IPS DF 6.9 (cell line): ENCODE measurements around the gene PHOSPHO2.

ENCODE experiments used
- DNase-seq: peaks from one replicate; pipeline ENCODE4 v3.0.0-alpha.2; 2013; ENCODE audit warnings: low read depth, low spot score
- H3K27ac ChIP-seq: one replicate; pipeline ENCODE4 v1.5.1; 2013; ENCODE audit warnings: low read length, control low read depth
- H3K27me3 ChIP-seq: 2 replicates; pipeline ENCODE4 v1.6.1; 2013; ENCODE audit warnings: mild to moderate bottlenecking, low read length; ENCODE audit not compliant: control insufficient read depth, insufficient read depth
- H3K36me3 ChIP-seq: 2 replicates; pipeline ENCODE4 v1.6.1; 2013; ENCODE audit warnings: low read length; ENCODE audit not compliant: control insufficient read depth, insufficient read depth
- H3K4me1 ChIP-seq: 2 replicates; pipeline ENCODE4 v1.6.1; 2013; ENCODE audit warnings: low read length; ENCODE audit not compliant: control insufficient read depth, insufficient read depth
- H3K4me3 ChIP-seq: 2 replicates; pipeline ENCODE4 v1.5.1; 2013; ENCODE audit warnings: mild to moderate bottlenecking, low read length
- H3K9me3 ChIP-seq: 2 replicates; pipeline ENCODE4 v1.6.1; 2013; ENCODE audit warnings: low read length, inconsistent platforms; ENCODE audit not compliant: control insufficient read depth, insufficient read depth
- WGBS: extraction: QIAGEN DNeasy Blood & Tissue Kit; methylation state at CpG from one replicate; pipeline ENCODE4 v1.1.7; 2013; ENCODE audit warnings: mixed read lengths, missing lambda C conversion rate; ENCODE audit not compliant: insufficient read length, insufficient coverage; 5-methylcytosine and 5-hydroxymethylcytosine counted together

Gene PHOSPHO2

DNA sequence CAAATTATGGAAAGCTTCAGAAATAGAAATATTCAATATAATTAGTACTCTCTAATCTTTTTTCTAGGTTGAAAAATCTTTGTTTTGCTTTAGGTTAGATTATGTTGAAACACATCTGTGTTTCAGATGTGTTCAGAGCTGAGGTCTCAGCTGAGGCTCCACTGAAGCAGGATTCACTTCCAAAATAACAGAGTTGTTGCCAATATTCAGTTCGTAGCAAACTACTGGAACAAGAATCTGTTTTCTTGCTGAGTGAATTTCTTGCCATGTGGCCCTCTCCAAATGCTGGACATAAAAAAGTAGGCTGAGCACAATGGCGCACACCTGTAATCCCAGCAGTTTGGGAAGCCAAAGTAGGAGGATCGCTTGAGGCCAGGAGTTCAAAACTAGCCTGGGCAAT, 8.7 kb downstream of the PHOSPHO2 start:
- no peak for DNase-seq
- Histone ChIP-seq H3K27me3 (no peaks in the 10 kb centered on the region), H3K4me3 (no peak overlapping the region), H3K27ac (no peak overlapping the region), H3K4me1 (no peaks in the 10 kb centered on the region), H3K9me3 (no peaks in the 10 kb centered on the region), H3K36me3 (no peaks in the 10 kb centered on the region)
- no CpG with 5 or more reads among the region's 3 CpGs for WGBS

DNA sequence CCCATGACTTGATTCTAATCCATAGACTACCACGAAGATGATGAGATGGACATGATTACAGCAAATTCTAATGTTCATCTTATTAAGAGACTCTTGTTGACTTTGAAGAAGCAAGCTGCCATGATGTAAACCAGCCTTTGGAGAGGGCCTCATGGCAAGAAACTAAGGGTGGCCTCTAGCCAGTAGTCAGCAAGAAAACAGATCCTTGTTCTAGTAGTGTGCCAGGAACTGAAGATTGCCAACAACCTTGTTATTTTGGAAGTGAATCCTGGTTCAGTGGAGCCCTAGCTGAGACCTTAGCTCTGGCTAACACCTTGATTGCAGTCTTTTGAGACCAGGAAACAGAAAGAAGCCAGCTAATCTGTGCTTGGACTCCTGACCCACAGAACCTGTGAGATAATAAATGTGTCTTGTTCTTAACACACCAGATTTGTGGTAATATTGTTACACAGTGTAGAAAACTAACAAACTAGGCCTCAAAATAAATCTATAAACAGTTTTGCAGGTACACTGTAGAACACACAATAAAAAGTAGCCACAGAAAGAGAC, 10.0 kb downstream of the PHOSPHO2 start:
- Histone ChIP-seq H3K36me3 (no peaks in the 10 kb centered on the region), H3K27me3 (no peaks in the 10 kb centered on the region), H3K4me3 (no peak overlapping the region), H3K27ac (no peak overlapping the region), H3K9me3 (no peaks in the 10 kb centered on the region), H3K4me1 (no peaks in the 10 kb centered on the region)
- DNase-seq, result no peak
- no CpG with 5 or more reads among the region's 1 CpG for WGBS

DNA sequence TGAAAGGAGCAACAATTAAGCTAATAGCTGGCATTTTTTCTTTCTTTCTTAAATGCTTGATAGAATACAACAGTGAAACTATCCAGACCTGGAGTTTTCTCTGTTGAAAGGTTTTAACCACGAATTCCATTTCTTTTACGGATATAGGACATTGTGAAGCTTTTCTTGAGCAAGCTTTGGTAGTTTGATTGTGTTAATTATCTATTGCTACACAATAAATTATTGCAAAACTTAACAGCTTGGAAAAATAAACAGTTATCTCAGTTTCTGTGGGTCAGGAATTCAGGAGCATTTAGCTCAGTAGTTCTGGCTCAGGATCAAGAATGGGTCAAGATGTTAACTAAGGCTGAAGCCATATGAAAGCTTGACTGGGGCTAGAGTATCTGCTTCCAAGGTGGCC, 11.7 kb downstream of the PHOSPHO2 start:
- Histone ChIP-seq H3K36me3 (no peaks in the 10 kb centered on the region), H3K4me1 (no peaks in the 10 kb centered on the region), H3K4me3 (no peak overlapping the region), H3K27ac (no peak overlapping the region), H3K27me3 (no peaks in the 10 kb centered on the region), H3K9me3 (no peaks in the 10 kb centered on the region)
- DNase-seq, result no peak
- no CpG with 5 or more reads among the region's 2 CpGs for WGBS

DNA sequence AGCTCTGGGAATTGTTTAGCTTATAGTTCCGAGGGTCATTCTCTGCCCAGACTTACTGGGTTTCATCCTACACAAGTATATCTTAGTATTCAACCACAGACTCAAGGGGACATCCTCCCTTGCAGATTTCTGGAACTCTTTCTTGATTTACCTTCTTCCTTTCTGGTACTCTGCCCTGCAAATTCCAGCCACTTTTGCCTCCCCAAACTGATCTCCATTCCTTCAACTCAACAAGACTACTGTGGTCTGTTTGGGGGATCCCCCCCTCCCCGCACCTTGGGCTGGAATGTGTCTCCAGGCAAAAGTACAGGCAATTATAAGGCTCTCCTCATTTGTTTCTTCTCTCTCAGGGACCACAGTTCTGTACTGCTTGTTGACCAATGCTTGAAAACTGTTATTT, 13.4 kb downstream of the PHOSPHO2 start:
- Histone ChIP-seq H3K4me3 (no peak overlapping the region), H3K27ac (no peak overlapping the region), H3K27me3 (no peaks in the 10 kb centered on the region), H3K36me3 (no peaks in the 10 kb centered on the region), H3K4me1 (no peaks in the 10 kb centered on the region), H3K9me3 (no peaks in the 10 kb centered on the region)
- no CpG with 5 or more reads among the region's 2 CpGs for WGBS
- no peak for DNase-seq

DNA sequence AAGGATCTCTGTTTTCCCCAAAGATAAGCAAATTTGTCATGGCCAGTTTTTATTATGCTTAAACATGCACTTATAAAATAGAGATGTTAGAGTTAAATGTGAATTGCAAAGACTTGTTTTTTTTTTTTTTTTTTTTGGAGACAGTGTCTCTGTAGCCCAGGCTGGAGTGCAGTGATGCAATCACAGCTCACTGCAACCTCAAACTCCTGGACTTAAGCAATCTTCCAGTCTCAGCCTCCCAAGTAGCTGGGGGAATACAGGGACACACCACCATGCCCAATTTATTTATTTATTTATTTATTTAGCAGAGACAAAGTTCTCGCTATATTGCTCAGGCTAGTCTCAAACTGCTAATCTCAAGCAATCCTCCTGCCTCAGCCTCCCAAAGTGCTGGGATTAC, 15.1 kb downstream of the PHOSPHO2 start:
- no CpG with 5 or more reads among the region's 1 CpG for WGBS
- no peak for DNase-seq

GRCh38 chr2:169709981-169710380, 15.7 kb downstream of the PHOSPHO2 start:
- H3K9me3 ChIP-seq, result no peaks in the 10 kb centered on the region
- no peaks in the 10 kb centered on the region for H3K27me3 ChIP-seq
- H3K4me1 ChIP-seq, result no peaks in the 10 kb centered on the region
- no peaks in the 10 kb centered on the region for H3K36me3 ChIP-seq
- H3K4me3 ChIP-seq, result no peak overlapping the region
- H3K27ac ChIP-seq, result no peak overlapping the region
- no CpG with 5 or more reads among the region's 1 CpG for WGBS
- DNase-seq, result no peak

More for the DNA sequence above, 15.1 kb downstream of the PHOSPHO2 start:
- Histone ChIP-seq H3K27me3 (no peaks in the 10 kb centered on the region), H3K9me3 (no peaks in the 10 kb centered on the region), H3K36me3 (no peaks in the 10 kb centered on the region), H3K27ac (no peak overlapping the region), H3K4me3 (no peak overlapping the region), H3K4me1 (no peaks in the 10 kb centered on the region)

- 0 out of 2 replicates have a peak, but pooled peaks cover 1% of the 10 kb centered on the region for H3K4me1 ChIP-seq
- no peak overlapping the region for H3K4me3 ChIP-seq
- H3K27ac ChIP-seq, result no peak overlapping the region
- no peaks in the 10 kb centered on the region for H3K9me3 ChIP-seq
- no CpG with 5 or more reads among the region's 7 CpGs for WGBS
- H3K27me3 ChIP-seq, result no peaks in the 10 kb centered on the region
- DNase-seq, result no peak
- no peaks in the 10 kb centered on the region for H3K36me3 ChIP-seq
Observed at GRCh38 chr2:169711751-169712509, 17.7 kb downstream of the PHOSPHO2 start.

GRCh38 chr2:169712791-169713227, 18.5 kb downstream of the PHOSPHO2 start:
- no peak overlapping the region for H3K27ac ChIP-seq
- H3K4me3 ChIP-seq, result no peak overlapping the region
- no peaks in the 10 kb centered on the region for H3K36me3 ChIP-seq
- no CpG with 5 or more reads among the region's 9 CpGs for WGBS
- DNase-seq, result no peak
- H3K4me1 ChIP-seq, result 0 out of 2 replicates have a peak, but pooled peaks cover 1% of the 10 kb centered on the region
- no peaks in the 10 kb centered on the region for H3K9me3 ChIP-seq
- no peaks in the 10 kb centered on the region for H3K27me3 ChIP-seq

DNA sequence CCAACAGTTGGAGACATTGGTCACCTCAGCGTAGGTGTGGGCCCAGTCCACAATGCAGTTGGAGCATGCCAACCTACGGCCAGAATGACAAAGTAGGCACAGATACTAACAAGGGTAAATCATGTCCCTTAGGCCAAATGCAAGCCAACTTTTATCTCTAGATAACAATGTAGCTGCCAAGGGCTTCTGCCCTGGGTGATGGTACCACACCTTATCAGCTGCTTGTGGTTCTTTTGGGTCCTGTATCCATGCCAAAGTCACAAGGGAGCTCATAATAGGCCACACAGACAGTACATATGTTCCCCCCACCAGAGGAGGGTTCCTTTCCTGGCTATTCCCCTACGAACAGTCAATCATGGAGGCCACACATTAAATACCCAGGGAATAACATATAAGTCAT, 19.1 kb downstream of the PHOSPHO2 start:
- Histone ChIP-seq H3K4me3 (no peak overlapping the region), H3K4me1 (0 out of 2 replicates have a peak, but pooled peaks cover 1% of the 10 kb centered on the region), H3K36me3 (no peaks in the 10 kb centered on the region), H3K27me3 (no peaks in the 10 kb centered on the region), H3K9me3 (no peaks in the 10 kb centered on the region), H3K27ac (no peak overlapping the region)
- DNase-seq, result no peak
- no CpG with 5 or more reads among the region's 3 CpGs for WGBS

- WGBS, result no CpG with 5 or more reads among the region's 6 CpGs
- Histone ChIP-seq H3K36me3 (no peaks in the 10 kb centered on the region), H3K27ac (no peak overlapping the region), H3K27me3 (no peaks in the 10 kb centered on the region), H3K4me3 (no peak overlapping the region), H3K9me3 (no peaks in the 10 kb centered on the region), H3K4me1 (0 out of 2 replicates have a peak, but pooled peaks cover 1% of the 10 kb centered on the region)
- DNase-seq, result no peak
Observed at GRCh38 chr2:169714699-169715098, 20.4 kb downstream of the PHOSPHO2 start.
